ENCODE results near the gene EOGT. TPM values are rescaled to one million over a fixed set of nuclear protein-coding genes. Genes with fewer than 3 reads are reported as not detected.

EOGT gene
- total RNA-seq, 1 donor from 2014 or later = 8.9 TPM

GRCh38 chr3:68958932-68959331 is 54.6 kb downstream of the EOGT start:
- H3K9me3 Mint-ChIP-seq = no peaks in the 10 kb centered on the region
- DNase-seq (ENCODE audit: low spot score in 2 of 2, unreplicated experiment in 2 of 2) = no peak
- peaks cover 2% of the 10 kb centered on the region for H3K4me1 Mint-ChIP-seq
- no peak overlapping the region for H3K27ac Mint-ChIP-seq
- peaks cover 44% of the 10 kb centered on the region for H3K27me3 Mint-ChIP-seq (ENCODE audit: low read depth)
- no peak for TF ChIP-seq CTCF (IDR thresholded peaks at IDR 0.05; ENCODE audit: unreplicated experiment)
- H3K36me3 Mint-ChIP-seq = no peaks in the 10 kb centered on the region
- H3K4me3 Mint-ChIP-seq = no peak overlapping the region

DNA sequence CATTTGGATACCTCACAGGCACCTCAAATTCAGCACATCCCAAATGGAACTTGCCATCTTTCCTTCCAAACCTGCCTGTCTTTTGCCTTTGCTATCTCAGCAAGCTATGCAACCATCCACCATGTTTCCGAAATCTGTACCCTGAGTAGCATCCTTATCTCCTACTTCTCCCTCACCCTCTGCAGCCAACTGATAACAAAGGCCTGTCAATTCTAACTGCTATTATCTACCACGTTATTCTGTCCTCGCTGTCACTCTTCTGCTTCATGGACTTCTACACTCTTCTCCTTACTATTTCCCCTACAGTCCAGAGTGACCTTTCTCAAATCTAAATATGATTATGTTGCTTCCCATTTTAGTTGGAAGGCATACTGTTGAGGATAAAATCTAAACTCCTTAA is 55.6 kb downstream of the EOGT start:
- Mint-ChIP-seq H3K4me3 (no peak overlapping the region), H3K27me3 (ENCODE audit: low read depth) (peaks cover 44% of the 10 kb centered on the region), H3K27ac (no peak overlapping the region), H3K4me1 (peaks cover 10% of the 10 kb centered on the region), H3K9me3 (no peaks in the 10 kb centered on the region), H3K36me3 (no peaks in the 10 kb centered on the region)
- TF ChIP-seq CTCF (IDR thresholded peaks at IDR 0.05; ENCODE audit: unreplicated experiment) = no peak
- DNase-seq (ENCODE audit: low spot score in 2 of 2, unreplicated experiment in 2 of 2) = no peak

DNA sequence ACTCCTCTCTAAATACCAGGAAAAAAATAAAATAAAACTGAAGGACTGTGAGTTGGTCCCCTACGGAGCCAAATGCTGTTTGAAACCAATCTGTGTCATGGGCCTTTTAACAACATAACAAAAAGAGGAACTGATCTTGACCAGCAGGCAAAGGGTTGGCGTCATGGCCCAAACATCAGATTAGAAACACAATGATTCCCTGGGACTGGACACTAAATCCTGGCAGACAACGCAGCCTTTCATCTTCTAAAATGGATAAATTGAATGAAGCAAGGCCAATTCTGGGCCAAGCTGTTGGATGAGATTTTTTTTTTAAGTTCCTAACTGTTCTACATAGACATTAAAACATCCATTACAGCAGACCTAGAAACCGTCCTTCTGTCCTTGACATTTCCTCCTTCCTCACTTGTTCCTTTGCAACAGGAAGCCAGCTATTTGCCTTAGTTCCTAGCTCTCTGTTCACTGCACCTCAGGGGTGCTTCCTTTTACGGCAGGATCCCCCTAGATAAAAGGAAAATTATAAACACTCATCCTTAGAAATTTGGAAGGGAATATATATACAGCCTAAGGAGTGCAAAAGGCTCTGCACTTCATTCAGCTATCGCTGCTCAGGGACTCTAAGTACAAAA is 59.6 kb downstream of the EOGT start:
- H3K4me3 Mint-ChIP-seq = no peak overlapping the region
- no peaks in the 10 kb centered on the region for H3K36me3 Mint-ChIP-seq
- no peak overlapping the region for H3K27ac Mint-ChIP-seq
- H3K27me3 Mint-ChIP-seq (ENCODE audit: low read depth) = peaks cover 25% of the 10 kb centered on the region
- no peaks in the 10 kb centered on the region for H3K9me3 Mint-ChIP-seq
- no peak for TF ChIP-seq CTCF (IDR thresholded peaks at IDR 0.05; ENCODE audit: unreplicated experiment)
- H3K4me1 Mint-ChIP-seq = peaks cover 12% of the 10 kb centered on the region
- DNase-seq (ENCODE audit: low spot score in 2 of 2, unreplicated experiment in 2 of 2) = no peak

GRCh38 chr3:68945225-68945624 is 68.3 kb downstream of the EOGT start:
- Mint-ChIP-seq H3K4me1 (no peaks in the 10 kb centered on the region), H3K27ac (no peak overlapping the region), H3K27me3 (ENCODE audit: low read depth) (peaks cover 15% of the 10 kb centered on the region), H3K9me3 (no peaks in the 10 kb centered on the region), H3K4me3 (no peak overlapping the region), H3K36me3 (no peaks in the 10 kb centered on the region)
- DNase-seq (ENCODE audit: low spot score in 2 of 2, unreplicated experiment in 2 of 2) = no peak
- no peak for TF ChIP-seq CTCF (IDR thresholded peaks at IDR 0.05; ENCODE audit: unreplicated experiment)

GRCh38 chr3:68943753-68944500 is 69.6 kb downstream of the EOGT start:
- Mint-ChIP-seq H3K27me3 (ENCODE audit: low read depth) (peaks cover 19% of the 10 kb centered on the region), H3K9me3 (no peaks in the 10 kb centered on the region), H3K36me3 (no peaks in the 10 kb centered on the region), H3K27ac (no peak overlapping the region), H3K4me3 (no peak overlapping the region), H3K4me1 (no peaks in the 10 kb centered on the region)
- TF ChIP-seq CTCF (IDR thresholded peaks at IDR 0.05; ENCODE audit: unreplicated experiment) = no peak
- DNase-seq (ENCODE audit: low spot score in 2 of 2, unreplicated experiment in 2 of 2) = no peak
